ENCODE data around the gene DNAJC18.

DNA sequence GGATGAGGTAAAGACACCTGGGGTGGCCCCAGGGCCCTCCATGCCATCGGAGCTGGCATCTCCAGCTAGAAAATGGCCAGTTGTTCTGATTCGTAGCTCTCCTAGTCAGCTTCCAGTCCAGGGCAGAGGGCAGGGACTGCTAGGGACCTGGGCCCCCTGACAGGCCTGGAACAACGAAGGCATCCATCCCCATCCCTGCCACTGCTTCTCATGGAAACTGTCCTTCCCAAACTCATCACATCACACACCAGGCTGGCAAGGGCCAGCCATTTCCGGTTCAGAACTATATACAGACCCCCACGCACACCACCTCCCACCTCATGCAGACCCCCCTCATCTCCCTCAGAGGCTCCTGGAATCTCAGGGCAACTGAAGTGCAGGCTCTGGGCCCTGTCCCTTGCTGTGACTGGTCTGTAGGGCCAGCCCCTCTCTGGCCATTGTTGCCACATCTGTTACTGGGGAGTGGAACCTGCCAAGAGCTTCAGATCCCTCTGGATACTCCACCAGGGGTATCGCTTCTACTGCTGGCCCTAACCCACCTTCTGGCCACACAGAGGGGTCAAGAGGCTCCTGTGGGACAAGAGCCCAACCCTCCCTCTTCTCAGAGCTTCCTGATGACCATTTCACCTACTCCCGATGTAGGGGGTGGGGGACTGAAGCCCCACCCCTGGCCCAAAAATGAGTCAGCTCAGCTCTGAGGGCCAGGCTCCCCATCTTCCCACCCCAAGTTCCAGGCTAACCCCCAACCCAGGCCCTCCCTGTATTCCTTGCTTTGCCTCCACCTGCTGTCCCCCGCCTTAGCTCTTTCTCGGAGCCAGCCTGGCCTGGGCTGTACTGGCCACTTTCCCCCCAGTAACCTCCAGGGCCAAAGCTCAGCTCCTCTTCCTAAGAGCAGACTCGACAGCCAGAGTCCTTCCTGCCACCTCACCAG lies 48.4 kb downstream of the DNAJC18 start:
- TF ChIP-seq, protein P1, sequence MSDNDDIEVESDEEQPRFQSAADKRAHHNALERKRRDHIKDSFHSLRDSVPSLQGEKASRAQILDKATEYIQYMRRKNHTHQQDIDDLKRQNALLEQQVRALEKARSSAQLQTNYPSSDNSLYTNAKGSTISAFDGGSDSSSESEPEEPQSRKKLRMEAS (IDR thresholded peaks at IDR 0.05): no peak
- TF ChIP-seq RAD21 (IDR thresholded peaks at IDR 0.05 in 1 of 2, conservative IDR thresholded peaks at IDR 0.05 in 1 of 2; ENCODE audit: low read depth in 2 of 2, low read length in 2 of 2): no peak
- TF ChIP-seq, protein P2, sequence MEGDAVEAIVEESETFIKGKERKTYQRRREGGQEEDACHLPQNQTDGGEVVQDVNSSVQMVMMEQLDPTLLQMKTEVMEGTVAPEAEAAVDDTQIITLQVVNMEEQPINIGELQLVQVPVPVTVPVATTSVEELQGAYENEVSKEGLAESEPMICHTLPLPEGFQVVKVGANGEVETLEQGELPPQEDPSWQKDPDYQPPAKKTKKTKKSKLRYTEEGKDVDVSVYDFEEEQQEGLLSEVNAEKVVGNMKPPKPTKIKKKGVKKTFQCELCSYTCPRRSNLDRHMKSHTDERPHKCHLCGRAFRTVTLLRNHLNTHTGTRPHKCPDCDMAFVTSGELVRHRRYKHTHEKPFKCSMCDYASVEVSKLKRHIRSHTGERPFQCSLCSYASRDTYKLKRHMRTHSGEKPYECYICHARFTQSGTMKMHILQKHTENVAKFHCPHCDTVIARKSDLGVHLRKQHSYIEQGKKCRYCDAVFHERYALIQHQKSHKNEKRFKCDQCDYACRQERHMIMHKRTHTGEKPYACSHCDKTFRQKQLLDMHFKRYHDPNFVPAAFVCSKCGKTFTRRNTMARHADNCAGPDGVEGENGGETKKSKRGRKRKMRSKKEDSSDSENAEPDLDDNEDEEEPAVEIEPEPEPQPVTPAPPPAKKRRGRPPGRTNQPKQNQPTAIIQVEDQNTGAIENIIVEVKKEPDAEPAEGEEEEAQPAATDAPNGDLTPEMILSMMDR (IDR thresholded peaks at IDR 0.05; ENCODE audit: control extremely low read depth in 1 of 3, insufficient read depth in 1 of 3, low read depth in 1 of 3, low read length in 3 of 3): no peak
- no peak for TF ChIP-seq POU5F1 (IDR thresholded peaks at IDR 0.05; ENCODE audit: low read depth, low read length)
- TF ChIP-seq POLR2AphosphoS5 (IDR thresholded peaks at IDR 0.05; ENCODE audit: low read depth, low read length): no peak
- TF ChIP-seq RFX5 (IDR thresholded peaks at IDR 0.05; ENCODE audit: borderline replicate concordance, low read depth, low read length): no peak
- TF ChIP-seq SP1 (IDR thresholded peaks at IDR 0.05; ENCODE audit: low read depth, low read length): no peak
- TF ChIP-seq EGR1 (IDR thresholded peaks at IDR 0.05; ENCODE audit: borderline replicate concordance, low read depth, low read length): no peak
